Lung (tissue), 12 donors: ENCODE measurements around the gene CDKN1C. TPM values are rescaled to one million over a fixed set of nuclear protein-coding genes. Genes with fewer than 3 reads are reported as not detected.

Experiments used
- ATAC-seq: fragments of 200-7000 bp; cut with Tn5 transposase; one replicate; pipeline ENCODE4 v1.9.1; 2020; ENCODE audit warnings: moderate number of reproducible peaks; ENCODE audit not compliant: insufficient read depth, low FRiP score
- DNase-seq, 3 donors: peaks; one replicate each; pipeline ENCODE4 v3.0.0-alpha.2; 2013 to 2017
- H3K27ac ChIP-seq, 2 donors: one replicate each; pipeline ENCODE4 v1.5.1; 2013; ENCODE audit warnings: mild to moderate bottlenecking in 2 of 2, moderate library complexity in 2 of 2, control low read depth in 1 of 2, inconsistent platforms in 1 of 2, low read depth in 1 of 2, low read length in 1 of 2
- H3K27me3 ChIP-seq, 3 donors: one replicate each; pipeline ENCODE4 v1.5.1; 2013; ENCODE audit warnings: low read length in 2 of 3; ENCODE audit not compliant: control insufficient read depth in 3 of 3, insufficient read depth in 3 of 3
- H3K36me3 ChIP-seq, 4 donors: one replicate each; pipeline ENCODE4 v1.5.1; 2013; ENCODE audit warnings: low read length in 4 of 4, mild to moderate bottlenecking in 1 of 4, moderate library complexity in 1 of 4; ENCODE audit not compliant: control insufficient read depth in 4 of 4, insufficient read depth in 4 of 4
- H3K4me1 ChIP-seq, 5 donors: one replicate each; pipeline ENCODE4 v1.5.1; 2013; ENCODE audit warnings: low read length in 5 of 5, mild to moderate bottlenecking in 2 of 5, moderate library complexity in 1 of 5; ENCODE audit not compliant: control insufficient read depth in 5 of 5, insufficient read depth in 5 of 5
- H3K4me3 ChIP-seq: one replicate; pipeline ENCODE4 v1.5.1; 2013; ENCODE audit warnings: mild to moderate bottlenecking, control low read depth, moderate library complexity
- H3K9ac ChIP-seq, 2 donors: one replicate each; pipeline ENCODE4 v1.5.1; 2013; ENCODE audit warnings: low read length in 2 of 2, control low read depth in 1 of 2; ENCODE audit not compliant: insufficient read depth in 1 of 2
- H3K9me3 ChIP-seq, 4 donors: one replicate each; pipeline ENCODE4 v1.5.1; 2013; ENCODE audit warnings: low read length in 3 of 4, mild to moderate bottlenecking in 1 of 4, moderate library complexity in 1 of 4; ENCODE audit not compliant: control insufficient read depth in 4 of 4, insufficient read depth in 3 of 4
- WGBS, 2 donors: extraction: QIAGEN DNeasy Blood & Tissue Kit; methylation state at CpG; one replicate each; pipeline ENCODE4 v1.1.7; 2013; 5-methylcytosine and 5-hydroxymethylcytosine counted together
- polyA plus RNA-seq, 2 donors: library from polyadenylated mRNA; stranded (reverse); fragments of 200-250 nt; gene quantifications; one replicate each; pipeline ENCODE4 v1.2.1, GENCODE V29; 2013
- total RNA-seq, 2 donors: library from RNA; depleted of rRNA in 1 of 2; stranded (reverse); fragments of >200 nt in 1 of 2; gene quantifications; one replicate each; pipeline ENCODE4 v1.2.1, GENCODE V29; 2014 to 2021
- TF ChIP-seq, protein P1 (sequence below): IDR thresholded peaks from 2 replicates; pipeline ENCODE4 v1.5.1; 2012; ENCODE audit warnings: mild to moderate bottlenecking; ENCODE audit errors: control extremely low read depth, extremely low read depth
- donor health status: control.
- donor health status: control.
- donor health status: Bipolar disorder and iron deficiency.
- donor health status: healthy.
- donor health status: DM: yes; HTN: yes; CAD: no.

CDKN1C gene
- total and polyA plus RNA-seq, 4 donors: 9.9 to 123 (median 26.8) TPM

GRCh38 chr11:2933375-2934020, 47.9 kb upstream of the CDKN1C start:
- no peak for DNase-seq
- 23 to 24% methylated on average over 12 of the region's 12 CpGs for WGBS, 2 donors
- TF ChIP-seq, protein P1, sequence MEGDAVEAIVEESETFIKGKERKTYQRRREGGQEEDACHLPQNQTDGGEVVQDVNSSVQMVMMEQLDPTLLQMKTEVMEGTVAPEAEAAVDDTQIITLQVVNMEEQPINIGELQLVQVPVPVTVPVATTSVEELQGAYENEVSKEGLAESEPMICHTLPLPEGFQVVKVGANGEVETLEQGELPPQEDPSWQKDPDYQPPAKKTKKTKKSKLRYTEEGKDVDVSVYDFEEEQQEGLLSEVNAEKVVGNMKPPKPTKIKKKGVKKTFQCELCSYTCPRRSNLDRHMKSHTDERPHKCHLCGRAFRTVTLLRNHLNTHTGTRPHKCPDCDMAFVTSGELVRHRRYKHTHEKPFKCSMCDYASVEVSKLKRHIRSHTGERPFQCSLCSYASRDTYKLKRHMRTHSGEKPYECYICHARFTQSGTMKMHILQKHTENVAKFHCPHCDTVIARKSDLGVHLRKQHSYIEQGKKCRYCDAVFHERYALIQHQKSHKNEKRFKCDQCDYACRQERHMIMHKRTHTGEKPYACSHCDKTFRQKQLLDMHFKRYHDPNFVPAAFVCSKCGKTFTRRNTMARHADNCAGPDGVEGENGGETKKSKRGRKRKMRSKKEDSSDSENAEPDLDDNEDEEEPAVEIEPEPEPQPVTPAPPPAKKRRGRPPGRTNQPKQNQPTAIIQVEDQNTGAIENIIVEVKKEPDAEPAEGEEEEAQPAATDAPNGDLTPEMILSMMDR: no peak
- Histone ChIP-seq H3K36me3 (no peaks in the 10 kb centered on the region), H3K4me3 (no peak overlapping the region), H3K9ac (no peak overlapping the region), H3K27me3 (peaks cover 0 to 12% (median 9%) of the 10 kb centered on the region in 3 donors), H3K4me1 (peaks cover 0 to 14% (median 0%) of the 10 kb centered on the region in 5 donors), H3K27ac (peak overlapping the region in 1 of 2 donors; percentile 21), H3K9me3 (peaks cover 2 to 8% (median 3%) of the 10 kb centered on the region in 4 donors)
- peak; percentile 30 for ATAC-seq

- TF ChIP-seq, protein P1: no peak
- ATAC-seq: no peak
- 59 to 67% methylated on average over 15 of the region's 15 CpGs for WGBS, 2 donors
- no peaks in the 10 kb centered on the region for H3K36me3 ChIP-seq
- H3K27ac ChIP-seq: peak overlapping the region in 1 of 2 donors; percentile 7
- H3K27me3 ChIP-seq: peaks cover 0 to 18% (median 15%) of the 10 kb centered on the region in 3 donors
- H3K4me3 ChIP-seq: no peak overlapping the region
- no peak overlapping the region for H3K9ac ChIP-seq
- DNase-seq: no peak
- H3K9me3 ChIP-seq: peaks cover 2 to 7% (median 3%) of the 10 kb centered on the region in 4 donors
- peaks cover 0 to 14% (median 0%) of the 10 kb centered on the region in 5 donors for H3K4me1 ChIP-seq
Measured at GRCh38 chr11:2932850-2933251, 47.3 kb upstream of the CDKN1C start.

GRCh38 chr11:2931771-2932738, 46.5 kb upstream of the CDKN1C start:
- Histone ChIP-seq H3K27ac (no peak overlapping the region), H3K27me3 (peaks cover 0 to 25% (median 19%) of the 10 kb centered on the region in 3 donors)
- ATAC-seq: no peak

More at GRCh38 chr11:2931771-2932738, 46.5 kb upstream of the CDKN1C start:
- TF ChIP-seq, protein P1: no peak
- Histone ChIP-seq H3K9me3 (no peaks in the 10 kb centered on the region), H3K4me3 (no peak overlapping the region), H3K9ac (no peak overlapping the region), H3K4me1 (peaks cover 0 to 14% (median 0%) of the 10 kb centered on the region in 5 donors), H3K36me3 (no peaks in the 10 kb centered on the region)
- 79 to 82% methylated on average over 13 of the region's 13 CpGs for WGBS, 2 donors
- no peak for DNase-seq
